Mucosa of descending colon (tissue), 3 donors: Measurements from ENCODE around the gene COL9A3. TPM values are rescaled to one million over a fixed set of nuclear protein-coding genes. Genes with fewer than 3 reads are reported as not detected.
A peak's percentile ranks its signal among the peaks of the same experiment; 100 is the strongest.

ENCODE experiments used
- ATAC-seq: fragments of 200-7000 bp; cut with Tn5 transposase; one replicate; pipeline ENCODE4 v1.9.1; 2020; ENCODE audit warnings: mild to moderate bottlenecking, moderate library complexity
- DNase-seq, 3 donors: peaks; one replicate each; pipeline ENCODE4 v3.0.0-alpha.2; 2020
- H3K36me3 ChIP-seq: fragments of 200-600 bp; one replicate; pipeline ENCODE4 v1.8.0; 2021; ENCODE audit warnings: low read depth, mild to moderate bottlenecking
- H3K4me1 ChIP-seq: fragments of 200-600 bp; one replicate; pipeline ENCODE4 v1.8.0; 2021; ENCODE audit warnings: low read depth, mild to moderate bottlenecking
- H3K4me3 ChIP-seq: fragments of 200-600 bp; one replicate; pipeline ENCODE4 v1.8.0; 2021; ENCODE audit warnings: mild to moderate bottlenecking
- H3K9me3 ChIP-seq: fragments of 200-600 bp; one replicate; pipeline ENCODE4 v1.8.0; 2021; ENCODE audit warnings: mild to moderate bottlenecking
- intact Hi-C, 2 donors: fragments of 100-400 bp; cut with DNase I in 1 of 2; cut with micrococcal nuclease in 1 of 2; formaldehyde crosslinking; loops; one replicate each; pipeline versions ENCODE4 v1.11.0 to v1.11.1; 2022; cut with DNase I, micrococcal nuclease
- total RNA-seq, 3 donors: library from RNA; stranded (reverse); fragmentation: NEBNext Ultra II Directional in 2 of 3; extraction: Animal tissue kit (Norgen Biotek cat#: 25700) in 2 of 3; gene quantifications; one replicate each; pipeline versions ENCODE4 v1.2.1 to v1.2.4, GENCODE V29; 2021 to 2023
- TF ChIP-seq, protein P1 (sequence below): fragments of 200-600 bp; IDR thresholded peaks from one replicate; pipeline ENCODE4 v1.8.0; 2022; ENCODE audit warnings: antibody characterized with exemption, mild to moderate bottlenecking
- donor health status: DM: no; HTN: no; CAD: no; lungs with moderate emphysema.
- donor health status: DM: no; HTN: no; CAD: no.
- donor health status: DM: no; HTN: yes; CAD: no.

The COL9A3 gene
- total RNA-seq, 3 donors from 2014 or later, result 0.70 to 12.4 (median 2.3) TPM

DNA sequence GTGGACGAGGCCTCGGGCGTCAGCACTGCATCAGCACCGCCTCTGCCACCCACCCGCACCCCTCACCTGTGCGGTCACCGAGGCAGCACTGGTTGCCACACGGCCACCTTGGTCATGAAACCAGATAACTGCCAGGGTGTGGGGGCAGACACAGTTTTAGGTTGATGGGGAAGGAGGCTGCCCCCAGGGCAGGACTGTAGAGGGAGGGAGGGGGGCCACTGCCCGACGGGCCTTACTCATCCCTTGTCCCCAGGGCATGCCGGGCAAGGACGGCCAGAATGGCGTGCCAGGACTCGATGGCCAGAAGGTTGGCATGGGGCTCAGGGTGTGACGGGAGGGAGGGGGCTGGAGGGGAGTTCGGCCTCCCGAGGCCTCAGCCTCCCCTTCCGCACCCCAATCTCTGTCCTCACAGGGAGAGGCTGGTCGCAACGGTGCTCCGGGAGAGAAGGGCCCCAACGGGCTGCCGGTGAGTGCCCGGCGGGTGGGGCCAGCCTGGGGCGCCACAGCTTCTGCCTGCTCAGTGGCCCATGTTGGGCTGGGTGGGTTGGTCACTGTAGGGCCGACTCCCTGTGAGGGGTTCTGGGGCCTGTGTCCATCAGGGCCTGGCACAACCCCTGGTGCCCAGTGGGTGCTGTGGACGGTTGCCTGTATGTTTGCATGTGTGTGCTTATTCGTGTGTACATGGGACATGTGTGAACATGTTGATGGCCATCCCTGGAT lies 11.8 kb downstream of the COL9A3 start:
- no peak for DNase-seq
- Histone ChIP-seq H3K4me3 (no peak overlapping the region), H3K36me3 (no peaks in the 10 kb centered on the region), H3K9me3 (no peaks in the 10 kb centered on the region), H3K4me1 (peaks cover 31% of the 10 kb centered on the region)
- TF ChIP-seq, protein P1, sequence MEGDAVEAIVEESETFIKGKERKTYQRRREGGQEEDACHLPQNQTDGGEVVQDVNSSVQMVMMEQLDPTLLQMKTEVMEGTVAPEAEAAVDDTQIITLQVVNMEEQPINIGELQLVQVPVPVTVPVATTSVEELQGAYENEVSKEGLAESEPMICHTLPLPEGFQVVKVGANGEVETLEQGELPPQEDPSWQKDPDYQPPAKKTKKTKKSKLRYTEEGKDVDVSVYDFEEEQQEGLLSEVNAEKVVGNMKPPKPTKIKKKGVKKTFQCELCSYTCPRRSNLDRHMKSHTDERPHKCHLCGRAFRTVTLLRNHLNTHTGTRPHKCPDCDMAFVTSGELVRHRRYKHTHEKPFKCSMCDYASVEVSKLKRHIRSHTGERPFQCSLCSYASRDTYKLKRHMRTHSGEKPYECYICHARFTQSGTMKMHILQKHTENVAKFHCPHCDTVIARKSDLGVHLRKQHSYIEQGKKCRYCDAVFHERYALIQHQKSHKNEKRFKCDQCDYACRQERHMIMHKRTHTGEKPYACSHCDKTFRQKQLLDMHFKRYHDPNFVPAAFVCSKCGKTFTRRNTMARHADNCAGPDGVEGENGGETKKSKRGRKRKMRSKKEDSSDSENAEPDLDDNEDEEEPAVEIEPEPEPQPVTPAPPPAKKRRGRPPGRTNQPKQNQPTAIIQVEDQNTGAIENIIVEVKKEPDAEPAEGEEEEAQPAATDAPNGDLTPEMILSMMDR, result no peak
- no peak for ATAC-seq
- intact Hi-C loops, result no loop called here

DNA sequence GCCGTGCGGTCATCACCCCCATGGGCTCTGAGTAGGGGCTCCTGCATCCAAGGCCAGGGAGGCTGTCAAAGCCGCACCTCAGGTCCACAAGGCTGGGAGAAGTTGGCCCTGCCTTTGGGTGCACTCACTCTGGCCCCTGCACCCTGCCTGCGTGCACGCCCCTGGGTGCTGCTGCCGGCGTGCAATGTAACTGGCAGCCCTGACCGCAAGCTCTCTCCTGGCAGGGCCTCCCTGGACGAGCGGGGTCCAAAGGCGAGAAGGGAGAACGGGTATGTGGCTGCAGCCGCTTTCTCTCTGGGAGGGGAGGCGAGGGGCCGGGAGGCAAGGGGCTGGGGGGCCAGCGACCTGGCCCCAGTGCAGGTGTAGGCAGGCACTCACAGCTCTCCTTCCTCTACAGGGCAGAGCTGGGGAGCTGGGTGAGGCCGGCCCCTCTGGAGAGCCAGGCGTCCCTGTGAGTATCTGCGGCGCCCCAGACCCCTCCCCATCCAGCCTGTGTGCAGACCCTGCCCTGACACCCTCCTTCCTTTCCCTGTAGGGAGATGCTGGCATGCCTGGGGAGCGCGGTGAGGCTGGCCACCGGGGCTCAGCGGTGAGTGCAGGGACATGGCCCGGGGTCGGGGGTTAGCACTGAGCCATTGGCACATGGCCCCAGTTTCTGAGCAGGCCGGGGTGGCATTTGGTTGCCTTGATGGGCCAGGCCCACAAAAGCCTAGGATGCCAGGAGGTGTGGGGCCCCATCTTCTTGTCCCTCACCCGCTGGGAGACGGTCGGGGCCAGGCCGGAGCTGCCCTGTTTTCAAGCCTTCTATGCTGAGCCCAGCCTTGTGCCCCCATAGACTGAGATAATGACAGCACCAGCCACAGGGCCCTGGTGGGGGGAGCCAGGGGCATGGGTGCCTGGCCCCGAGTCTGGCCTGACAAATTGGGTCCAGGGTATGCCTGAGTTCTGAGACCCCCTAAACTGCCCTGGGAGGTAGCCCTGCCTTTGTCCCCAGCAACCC lies 12.7 kb downstream of the COL9A3 start:
- Histone ChIP-seq H3K9me3 (no peaks in the 10 kb centered on the region), H3K4me1 (peaks cover 27% of the 10 kb centered on the region), H3K36me3 (no peaks in the 10 kb centered on the region), H3K4me3 (no peak overlapping the region)
- no peak for ATAC-seq
- intact Hi-C loops, result no loop called here
- peak in 1 of 3 donors; percentile 30 for DNase-seq
- TF ChIP-seq, protein P1, result no peak

DNA sequence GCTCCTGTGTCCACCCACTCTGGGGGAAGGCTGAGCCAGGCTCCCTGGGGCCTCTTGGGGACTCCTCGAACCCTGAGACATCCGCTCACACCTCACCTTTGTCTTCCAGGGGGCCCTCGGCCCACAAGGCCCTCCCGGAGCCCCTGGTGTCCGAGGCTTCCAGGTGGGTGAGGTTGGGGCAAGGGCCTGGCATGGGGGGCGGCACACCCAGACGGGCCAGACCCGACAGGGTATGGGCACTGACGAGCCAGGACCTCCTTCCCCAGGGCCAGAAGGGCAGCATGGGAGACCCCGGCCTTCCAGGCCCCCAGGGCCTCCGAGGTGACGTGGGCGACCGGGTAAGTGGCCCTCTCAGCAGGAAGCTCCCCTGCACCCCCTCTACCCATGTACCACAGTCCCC lies 13.4 kb downstream of the COL9A3 start:
- intact Hi-C loops, result no loop called here
- TF ChIP-seq, protein P1, result no peak
- Histone ChIP-seq H3K9me3 (no peaks in the 10 kb centered on the region), H3K4me1 (peaks cover 24% of the 10 kb centered on the region), H3K36me3 (no peaks in the 10 kb centered on the region), H3K4me3 (no peak overlapping the region)
- DNase-seq (peak in 1 of 3 donors; percentile 31), ATAC-seq (no peak)

DNA sequence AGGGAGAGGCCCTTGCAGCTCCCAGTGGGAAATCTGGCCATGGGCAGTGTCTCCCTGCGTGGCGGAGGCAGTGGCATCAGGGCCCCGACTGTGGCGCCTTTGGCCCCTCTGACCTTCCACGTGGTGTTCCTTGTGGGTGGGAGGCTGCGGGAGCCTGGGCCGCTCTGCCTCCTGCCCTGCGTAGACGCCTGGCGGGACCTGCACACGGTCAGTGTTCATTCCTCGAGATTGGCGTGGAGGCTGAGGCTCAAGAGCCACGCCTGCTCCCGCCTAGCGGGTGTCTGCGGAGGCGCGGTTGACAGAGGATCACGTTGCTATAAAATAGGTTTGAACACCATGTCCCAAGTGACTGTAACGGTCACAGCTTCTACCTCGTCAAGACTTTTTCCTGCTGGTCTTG lies 14.0 kb downstream of the COL9A3 start:
- intact Hi-C loops, result no loop called here
- ATAC-seq (peak; percentile 24), DNase-seq (peak in 1 of 3 donors; percentile 45)
- Histone ChIP-seq H3K4me3 (no peak overlapping the region), H3K9me3 (no peaks in the 10 kb centered on the region), H3K4me1 (peaks cover 24% of the 10 kb centered on the region), H3K36me3 (no peaks in the 10 kb centered on the region)
- TF ChIP-seq, protein P1, result no peak

DNA sequence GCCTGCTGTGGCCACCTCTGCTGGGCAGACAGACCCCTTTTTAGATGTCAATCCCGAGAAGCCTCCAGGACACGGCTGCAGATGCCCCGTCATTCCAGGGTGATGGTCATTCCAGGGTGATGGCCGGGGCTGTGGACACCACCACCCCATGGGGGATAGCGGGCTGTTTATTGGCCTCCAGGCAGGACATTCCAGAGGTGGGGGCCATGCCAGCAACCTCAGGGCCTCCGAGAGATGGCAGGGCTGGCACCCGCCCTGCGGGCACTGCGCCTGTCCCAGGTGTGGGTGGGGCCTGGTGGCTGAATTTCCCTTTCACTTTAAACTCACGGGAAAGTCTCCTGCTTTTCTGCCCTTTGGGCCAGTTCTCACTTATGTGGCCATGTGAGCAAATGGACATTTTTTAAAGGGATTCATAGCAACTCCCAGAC lies 14.5 kb downstream of the COL9A3 start:
- Histone ChIP-seq H3K9me3 (no peaks in the 10 kb centered on the region), H3K4me3 (no peak overlapping the region), H3K4me1 (peaks cover 24% of the 10 kb centered on the region), H3K36me3 (no peaks in the 10 kb centered on the region)
- intact Hi-C loops, result no loop called here
- DNase-seq, result peak in 2 of 3 donors; percentile 79 to 81
- TF ChIP-seq, protein P1, result no peak
- peak; percentile 79 for ATAC-seq
